Kidney (tissue), 14 donors: ENCODE measurements around the gene RABGEF1. TPM values are rescaled to one million over a fixed set of nuclear protein-coding genes. Genes with fewer than 3 reads are reported as not detected.

Source experiments
- DNase-seq, 5 donors: peaks; one replicate each; pipeline ENCODE4 v3.0.0-alpha.2; 2013 to 2020
- FAIRE-seq: peaks from 2 replicates; lab custom pipeline; 2012; peaks lifted over from hg19 to GRCh38; lab: Jason Lieb, UNC
- H3K27ac ChIP-seq, 2 donors: one replicate each; pipeline ENCODE4 v1.7.0; 2013; ENCODE audit warnings: low read depth in 2 of 2, low read length in 2 of 2, inconsistent platforms in 1 of 2
- H3K27me3 ChIP-seq: one replicate; pipeline ENCODE4 v1.7.1; 2013; ENCODE audit warnings: low read length, inconsistent platforms; ENCODE audit not compliant: control insufficient read depth, insufficient read depth
- H3K36me3 ChIP-seq, 3 donors: one replicate each; pipeline versions ENCODE4 v1.7.0 to v1.7.1; 2013; ENCODE audit warnings: low read length in 3 of 3, control low read depth in 1 of 3, inconsistent platforms in 1 of 3; ENCODE audit not compliant: insufficient read depth in 3 of 3, control insufficient read depth in 2 of 3
- H3K4me1 ChIP-seq, 3 donors: one replicate each; pipeline versions ENCODE4 v1.7.0 to v1.7.1; 2013; ENCODE audit warnings: low read length in 3 of 3, inconsistent platforms in 1 of 3, low read depth in 1 of 3; ENCODE audit not compliant: control insufficient read depth in 2 of 3, insufficient read depth in 2 of 3
- H3K4me3 ChIP-seq, 3 donors: one replicate each; pipeline versions ENCODE4 v1.7.0 to v1.8.1; 2013; ENCODE audit warnings: low read length in 3 of 3, control low read depth in 1 of 3, inconsistent platforms in 1 of 3
- H3K9ac ChIP-seq, 3 donors: one replicate each; pipeline versions ENCODE4 v1.7.0 to v1.7.1; 2013; ENCODE audit warnings: low read length in 3 of 3, control low read depth in 1 of 3, inconsistent platforms in 1 of 3
- H3K9me3 ChIP-seq, 3 donors: one replicate each; pipeline versions ENCODE4 v1.7.0 to v1.7.1; 2013; ENCODE audit warnings: low read length in 3 of 3, control low read depth in 1 of 3, inconsistent platforms in 1 of 3; ENCODE audit not compliant: control insufficient read depth in 2 of 3, insufficient read depth in 1 of 3
- CTCF ChIP-seq: IDR thresholded peaks from 3 replicates; pipeline ENCODE4 v1.5.1; 2012; ENCODE audit warnings: mild to moderate bottlenecking, moderate library complexity, borderline replicate concordance; ENCODE audit not compliant: insufficient read depth; ENCODE audit errors: extremely low read depth
- intact Hi-C: fragments of 100-400 bp; cut with DNase I; formaldehyde crosslinking; loops from one replicate; pipeline ENCODE4 v1.11.1; 2022
- polyA plus RNA-seq: library from polyadenylated mRNA; stranded (reverse); fragments of 350-450 nt; fragmentation: Illumina TruSeq; extraction: RNeasy Lipid Tissue Mini Kit (QIAGEN cat#74804); gene quantifications from one replicate; pipeline ENCODE4 v1.2.3, GENCODE V29; 2014; ENCODE audit warnings: low read depth, low replicate concordance; ENCODE audit not compliant: insufficient read depth
- total RNA-seq: library from RNA; stranded (reverse); fragmentation: NEBNext Ultra II Directional; extraction: Animal tissue kit (Norgen Biotek cat#: 25700); gene quantifications from one replicate; pipeline ENCODE4 v1.2.1, GENCODE V29; 2021
- donor health status: control.
- donor health status: control.
- donor health status: control.
- donor health status: control.
- donor health status: control.
- donor health status: DM: yes; HTN: yes; CAD: no.
- donor health status: Normal renal cell carcinoma (clear cell type).

Gene RABGEF1
- total and polyA plus RNA-seq, 2 donors from 2014 or later: 12.8 to 26.8 TPM

GRCh38 chr7:66696774-66697191 lies 43.8 kb upstream of the RABGEF1 start:
- Histone ChIP-seq H3K27ac (no peak overlapping the region), H3K4me1 (no peaks in the 10 kb centered on the region), H3K9ac (no peak overlapping the region), H3K36me3 (no peaks in the 10 kb centered on the region), H3K9me3 (no peaks in the 10 kb centered on the region), H3K4me3 (no peak overlapping the region), H3K27me3 (no peaks in the 10 kb centered on the region)
- DNase-seq: peak in 1 of 5 donors; percentile 28
- intact Hi-C loops: no loop called here
- no peak for FAIRE-seq
- TF ChIP-seq CTCF: no peak

GRCh38 chr7:66697449-66698438 lies 42.8 kb upstream of the RABGEF1 start:
- no peak for FAIRE-seq
- TF ChIP-seq CTCF: no peak

GRCh38 chr7:66698652-66699205 lies 41.8 kb upstream of the RABGEF1 start:
- H3K9me3 ChIP-seq: no peaks in the 10 kb centered on the region
- H3K27me3 ChIP-seq: no peaks in the 10 kb centered on the region
- no peak for TF ChIP-seq CTCF
- no peaks in the 10 kb centered on the region for H3K4me1 ChIP-seq
- no peak for DNase-seq
- intact Hi-C loops: no loop called here
- no peak overlapping the region for H3K4me3 ChIP-seq
- no peaks in the 10 kb centered on the region for H3K36me3 ChIP-seq
- no peak overlapping the region for H3K27ac ChIP-seq
- FAIRE-seq: no peak
- no peak overlapping the region for H3K9ac ChIP-seq

More at GRCh38 chr7:66697449-66698438, 42.8 kb upstream of the RABGEF1 start:
- Histone ChIP-seq H3K9ac (no peak overlapping the region), H3K27ac (no peak overlapping the region), H3K9me3 (no peaks in the 10 kb centered on the region), H3K27me3 (no peaks in the 10 kb centered on the region), H3K36me3 (no peaks in the 10 kb centered on the region), H3K4me3 (no peak overlapping the region), H3K4me1 (no peaks in the 10 kb centered on the region)
- DNase-seq: peak in 4 of 5 donors; percentile 15 to 47 (median 30)
- intact Hi-C loops: no loop called here
